H1 (cell line): ENCODE results near the gene TMEM178B. TPM values are rescaled to one million over a fixed set of nuclear protein-coding genes. Genes with fewer than 3 reads are reported as not detected.

Source experiments
- BACH1 ChIP-seq: IDR thresholded peaks from 2 replicates; pipeline ENCODE4 v1.6.1; 2012; ENCODE audit warnings: low read length, improper control_type of control experiment
- CTBP2 ChIP-seq: IDR thresholded peaks from 2 replicates; pipeline ENCODE4 v1.7.0; 2011; ENCODE audit warnings: borderline replicate concordance, mild to moderate bottlenecking, moderate library complexity, mixed read lengths, low read length; ENCODE audit not compliant: insufficient read depth, insufficient read length
- RBBP5 ChIP-seq: IDR thresholded peaks from 2 replicates; pipeline ENCODE4 v1.7.1; 2012; ENCODE audit warnings: low read depth, mild to moderate bottlenecking, inconsistent platforms, low read length, moderate library complexity, borderline replicate concordance
- RNF2 ChIP-seq: fragments of 200-900, 300-1000 bp; sonication (generic); IDR thresholded peaks from 2 replicates; pipeline ENCODE4 v1.7.1; 2016; ENCODE audit warnings: borderline replicate concordance, low read depth, mild to moderate bottlenecking, antibody characterized with exemption, low read length; ENCODE audit not compliant: poor library complexity, severe bottlenecking; ENCODE audit errors: missing control alignments
- SIX5 ChIP-seq: IDR thresholded peaks from 2 replicates; pipeline ENCODE4 v1.6.1; 2011; ENCODE audit warnings: mild to moderate bottlenecking, low read depth, low read length
- SUZ12 ChIP-seq: fragments of 200-600 bp; sonication (generic); IDR thresholded peaks from 2 replicates; pipeline ENCODE4 v1.6.1; 2012; ENCODE audit warnings: mild to moderate bottlenecking, inconsistent platforms, low read length, moderate library complexity, mixed read lengths
- USF2 ChIP-seq: IDR thresholded peaks from 2 replicates; pipeline ENCODE4 v1.6.1; 2011; ENCODE audit warnings: low read length, improper control_type of control experiment
- polyA plus RNA-seq, 7 experiments: library from polyadenylated mRNA; depleted of rRNA in 3 of 7; stranded (reverse) in 5 of 7; unstranded in 2 of 7; fragments of >200 nt in 5 of 7; fragments of 200-250 nt in 2 of 7; gene quantifications; 1 replicate in 5 of 7; 2 replicates in 1 of 7; 4 replicates in 1 of 7; pipeline versions ENCODE4 v1.2.1 to v1.2.3, GENCODE V29; 2011 to 2013; ENCODE audit warnings: missing spikeins in 2 of 7, mixed read lengths in 2 of 7
- total RNA-seq: library from RNA; stranded (reverse); fragmentation: NEBNext Ultra II Directional; extraction: Animal tissue kit (Norgen Biotek cat#: 25700); gene quantifications from 2 replicates; pipeline ENCODE4 v1.2.1, GENCODE V29; 2021
- TF ChIP-seq, protein P1 (sequence below): fragments of 300-600 bp; sonication (generic); IDR thresholded peaks from 2 replicates; pipeline ENCODE4 v1.7.1; 2012; ENCODE audit warnings: low read length, moderate library complexity, mild to moderate bottlenecking, inconsistent platforms; ENCODE audit not compliant: insufficient replicate concordance

Gene TMEM178B
- total and polyA plus RNA-seq, 2 of the 8 experiments (the other 6 are each of a cell fraction or from before 2014, with no cell fraction given), result 5.3 to 18.1 TPM

- TF ChIP-seq, protein P1, sequence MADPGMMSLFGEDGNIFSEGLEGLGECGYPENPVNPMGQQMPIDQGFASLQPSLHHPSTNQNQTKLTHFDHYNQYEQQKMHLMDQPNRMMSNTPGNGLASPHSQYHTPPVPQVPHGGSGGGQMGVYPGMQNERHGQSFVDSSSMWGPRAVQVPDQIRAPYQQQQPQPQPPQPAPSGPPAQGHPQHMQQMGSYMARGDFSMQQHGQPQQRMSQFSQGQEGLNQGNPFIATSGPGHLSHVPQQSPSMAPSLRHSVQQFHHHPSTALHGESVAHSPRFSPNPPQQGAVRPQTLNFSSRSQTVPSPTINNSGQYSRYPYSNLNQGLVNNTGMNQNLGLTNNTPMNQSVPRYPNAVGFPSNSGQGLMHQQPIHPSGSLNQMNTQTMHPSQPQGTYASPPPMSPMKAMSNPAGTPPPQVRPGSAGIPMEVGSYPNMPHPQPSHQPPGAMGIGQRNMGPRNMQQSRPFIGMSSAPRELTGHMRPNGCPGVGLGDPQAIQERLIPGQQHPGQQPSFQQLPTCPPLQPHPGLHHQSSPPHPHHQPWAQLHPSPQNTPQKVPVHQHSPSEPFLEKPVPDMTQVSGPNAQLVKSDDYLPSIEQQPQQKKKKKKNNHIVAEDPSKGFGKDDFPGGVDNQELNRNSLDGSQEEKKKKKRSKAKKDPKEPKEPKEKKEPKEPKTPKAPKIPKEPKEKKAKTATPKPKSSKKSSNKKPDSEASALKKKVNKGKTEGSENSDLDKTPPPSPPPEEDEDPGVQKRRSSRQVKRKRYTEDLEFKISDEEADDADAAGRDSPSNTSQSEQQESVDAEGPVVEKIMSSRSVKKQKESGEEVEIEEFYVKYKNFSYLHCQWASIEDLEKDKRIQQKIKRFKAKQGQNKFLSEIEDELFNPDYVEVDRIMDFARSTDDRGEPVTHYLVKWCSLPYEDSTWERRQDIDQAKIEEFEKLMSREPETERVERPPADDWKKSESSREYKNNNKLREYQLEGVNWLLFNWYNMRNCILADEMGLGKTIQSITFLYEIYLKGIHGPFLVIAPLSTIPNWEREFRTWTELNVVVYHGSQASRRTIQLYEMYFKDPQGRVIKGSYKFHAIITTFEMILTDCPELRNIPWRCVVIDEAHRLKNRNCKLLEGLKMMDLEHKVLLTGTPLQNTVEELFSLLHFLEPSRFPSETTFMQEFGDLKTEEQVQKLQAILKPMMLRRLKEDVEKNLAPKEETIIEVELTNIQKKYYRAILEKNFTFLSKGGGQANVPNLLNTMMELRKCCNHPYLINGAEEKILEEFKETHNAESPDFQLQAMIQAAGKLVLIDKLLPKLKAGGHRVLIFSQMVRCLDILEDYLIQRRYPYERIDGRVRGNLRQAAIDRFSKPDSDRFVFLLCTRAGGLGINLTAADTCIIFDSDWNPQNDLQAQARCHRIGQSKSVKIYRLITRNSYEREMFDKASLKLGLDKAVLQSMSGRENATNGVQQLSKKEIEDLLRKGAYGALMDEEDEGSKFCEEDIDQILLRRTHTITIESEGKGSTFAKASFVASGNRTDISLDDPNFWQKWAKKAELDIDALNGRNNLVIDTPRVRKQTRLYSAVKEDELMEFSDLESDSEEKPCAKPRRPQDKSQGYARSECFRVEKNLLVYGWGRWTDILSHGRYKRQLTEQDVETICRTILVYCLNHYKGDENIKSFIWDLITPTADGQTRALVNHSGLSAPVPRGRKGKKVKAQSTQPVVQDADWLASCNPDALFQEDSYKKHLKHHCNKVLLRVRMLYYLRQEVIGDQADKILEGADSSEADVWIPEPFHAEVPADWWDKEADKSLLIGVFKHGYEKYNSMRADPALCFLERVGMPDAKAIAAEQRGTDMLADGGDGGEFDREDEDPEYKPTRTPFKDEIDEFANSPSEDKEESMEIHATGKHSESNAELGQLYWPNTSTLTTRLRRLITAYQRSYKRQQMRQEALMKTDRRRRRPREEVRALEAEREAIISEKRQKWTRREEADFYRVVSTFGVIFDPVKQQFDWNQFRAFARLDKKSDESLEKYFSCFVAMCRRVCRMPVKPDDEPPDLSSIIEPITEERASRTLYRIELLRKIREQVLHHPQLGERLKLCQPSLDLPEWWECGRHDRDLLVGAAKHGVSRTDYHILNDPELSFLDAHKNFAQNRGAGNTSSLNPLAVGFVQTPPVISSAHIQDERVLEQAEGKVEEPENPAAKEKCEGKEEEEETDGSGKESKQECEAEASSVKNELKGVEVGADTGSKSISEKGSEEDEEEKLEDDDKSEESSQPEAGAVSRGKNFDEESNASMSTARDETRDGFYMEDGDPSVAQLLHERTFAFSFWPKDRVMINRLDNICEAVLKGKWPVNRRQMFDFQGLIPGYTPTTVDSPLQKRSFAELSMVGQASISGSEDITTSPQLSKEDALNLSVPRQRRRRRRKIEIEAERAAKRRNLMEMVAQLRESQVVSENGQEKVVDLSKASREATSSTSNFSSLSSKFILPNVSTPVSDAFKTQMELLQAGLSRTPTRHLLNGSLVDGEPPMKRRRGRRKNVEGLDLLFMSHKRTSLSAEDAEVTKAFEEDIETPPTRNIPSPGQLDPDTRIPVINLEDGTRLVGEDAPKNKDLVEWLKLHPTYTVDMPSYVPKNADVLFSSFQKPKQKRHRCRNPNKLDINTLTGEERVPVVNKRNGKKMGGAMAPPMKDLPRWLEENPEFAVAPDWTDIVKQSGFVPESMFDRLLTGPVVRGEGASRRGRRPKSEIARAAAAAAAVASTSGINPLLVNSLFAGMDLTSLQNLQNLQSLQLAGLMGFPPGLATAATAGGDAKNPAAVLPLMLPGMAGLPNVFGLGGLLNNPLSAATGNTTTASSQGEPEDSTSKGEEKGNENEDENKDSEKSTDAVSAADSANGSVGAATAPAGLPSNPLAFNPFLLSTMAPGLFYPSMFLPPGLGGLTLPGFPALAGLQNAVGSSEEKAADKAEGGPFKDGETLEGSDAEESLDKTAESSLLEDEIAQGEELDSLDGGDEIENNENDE, result no peak
- no peak for TF ChIP-seq USF2
- no peak for TF ChIP-seq SIX5
- TF ChIP-seq CTBP2, result no peak
- TF ChIP-seq RNF2, result no peak
- TF ChIP-seq RBBP5, result no peak
- TF ChIP-seq SUZ12, result no peak
- TF ChIP-seq BACH1, result no peak
Measured at GRCh38 chr7:141352955-141353354, 279.1 kb downstream of the TMEM178B start (continued).
